T-helper 1 cell (primary cell): ENCODE data around the gene LPP.

Experiments used
- DNase-seq, 5 donors: peaks; one replicate each; pipeline ENCODE4 v3.0.0-alpha.2; 2012 to 2020

LPP gene

DNA sequence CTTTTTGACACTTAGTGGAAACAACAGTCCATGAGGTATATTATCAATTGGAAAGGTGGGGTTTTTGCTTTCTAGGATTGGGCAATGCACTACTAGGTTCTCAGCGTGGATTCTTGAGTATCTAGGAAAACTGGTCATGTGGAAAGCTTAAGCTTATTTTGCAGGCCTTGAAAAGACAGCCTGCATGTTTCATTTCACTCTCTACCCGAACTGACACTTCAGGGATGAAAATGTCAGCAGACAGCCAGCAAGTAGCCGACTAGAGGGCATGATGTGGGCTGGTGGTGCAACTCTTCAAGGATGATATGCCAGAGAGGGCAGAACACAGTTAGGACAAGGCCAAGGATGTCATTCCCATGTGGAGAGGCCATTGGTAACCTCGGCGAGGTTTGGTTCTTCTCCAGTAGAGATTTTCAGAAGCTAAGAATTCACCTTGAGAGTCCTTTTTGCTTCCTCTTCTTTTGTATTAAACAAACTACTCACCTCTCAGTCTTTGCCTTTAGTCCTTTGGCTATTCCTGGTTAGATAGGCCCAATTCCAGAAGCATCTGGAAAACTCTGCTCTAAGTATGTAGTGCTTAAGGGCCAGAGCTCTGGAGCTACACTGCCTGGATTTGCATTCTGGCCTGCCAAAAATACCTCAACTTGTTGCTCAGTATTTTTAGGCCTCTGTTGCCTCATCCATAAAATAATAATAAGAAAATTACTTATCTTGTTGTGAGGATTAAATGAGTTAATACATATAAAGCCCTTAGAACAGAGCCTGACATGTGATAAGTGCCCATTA lies 17.9 kb downstream of the LPP start:
- no peak for DNase-seq

DNA sequence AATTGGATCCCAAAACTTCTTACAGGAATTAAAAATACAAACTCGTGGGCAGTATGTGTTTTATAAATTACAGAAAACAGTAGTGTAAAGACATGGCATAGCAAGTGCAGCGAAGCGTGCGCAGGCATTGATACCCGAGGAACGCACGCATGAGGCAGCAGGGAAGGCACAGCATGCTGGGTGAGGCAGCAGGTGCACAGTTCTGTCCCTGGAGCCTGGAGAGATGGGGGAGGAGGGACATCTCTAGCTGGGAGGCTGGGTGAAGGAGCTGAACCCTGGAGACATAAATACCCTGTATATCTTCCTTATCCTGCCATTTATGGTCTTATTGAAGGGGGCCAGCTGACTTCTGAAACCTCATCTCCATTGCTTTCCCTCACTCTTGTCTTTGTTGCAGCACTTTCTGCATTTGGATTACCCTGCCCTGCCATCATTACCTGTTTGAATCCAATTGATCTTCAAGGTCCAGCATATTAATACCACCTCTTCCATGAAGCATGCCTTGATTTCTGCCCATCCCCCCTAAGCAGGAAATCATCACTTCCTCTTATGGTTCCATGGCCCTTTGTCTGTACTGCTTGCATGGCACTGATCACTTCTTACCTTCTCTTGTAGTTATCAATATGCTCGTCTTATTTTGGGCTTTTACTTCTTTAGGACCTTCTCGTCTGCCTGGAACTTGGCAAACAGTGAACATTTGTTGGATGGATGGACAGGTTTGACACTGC lies 20.5 kb downstream of the LPP start:
- DNase-seq: no peak

DNA sequence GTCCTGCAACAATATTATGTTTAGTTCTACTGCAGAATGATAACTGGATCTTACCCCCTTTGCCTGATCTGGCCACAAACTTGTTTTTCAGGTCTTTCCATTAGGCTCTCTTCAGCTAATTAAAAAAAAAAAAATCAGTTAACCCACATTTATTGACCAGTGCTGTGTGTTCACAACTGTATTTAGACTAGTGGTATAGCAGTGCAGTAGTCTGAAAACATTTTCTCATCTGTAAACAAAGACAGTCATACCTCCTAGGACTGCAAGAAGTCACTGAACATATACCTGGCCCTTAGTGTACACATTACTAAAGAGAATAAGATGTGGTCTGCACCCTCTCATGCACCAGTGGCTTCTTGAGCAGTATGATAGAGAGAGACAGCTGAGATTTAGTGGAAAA lies 22.5 kb downstream of the LPP start:
- no peak for DNase-seq

DNA sequence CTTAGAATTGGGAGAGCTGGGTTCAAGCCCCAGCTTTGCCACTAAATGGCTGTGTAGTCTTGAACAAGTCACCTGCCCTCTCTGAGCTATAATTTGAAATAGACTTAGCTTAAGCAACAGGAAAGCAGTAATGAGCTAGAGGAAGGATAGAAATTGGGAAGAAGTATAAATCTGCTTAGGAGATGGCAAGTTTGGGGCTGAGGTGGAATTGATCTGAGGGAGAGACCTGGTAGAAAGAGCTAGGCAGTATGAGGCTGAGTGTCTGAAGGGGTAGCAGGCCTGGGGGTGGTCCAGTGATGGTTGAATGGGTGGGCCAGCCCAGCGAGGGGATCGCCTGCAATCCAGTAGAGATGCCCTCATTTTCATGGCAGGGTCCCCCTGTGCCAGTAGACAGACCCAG lies 22.9 kb downstream of the LPP start:
- DNase-seq: no peak

DNA sequence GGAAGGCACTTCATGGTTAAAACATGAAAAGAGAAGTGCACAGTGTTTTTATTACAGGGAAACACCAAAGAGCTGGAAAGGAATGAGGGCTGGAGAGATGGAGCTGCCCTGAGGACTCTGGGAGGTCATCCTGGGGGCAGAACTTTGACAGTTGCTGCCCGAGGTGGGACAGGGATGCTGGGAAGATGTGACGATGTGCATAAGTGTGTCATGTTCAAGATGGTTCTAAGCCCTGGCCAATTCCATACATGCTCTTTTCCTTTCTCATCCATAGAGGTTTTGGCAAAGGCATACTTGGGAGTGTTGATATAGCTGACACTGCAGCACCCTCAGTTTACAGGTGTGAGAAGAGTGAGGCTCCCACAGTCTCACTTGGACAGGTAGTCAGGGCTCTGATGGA lies 23.8 kb downstream of the LPP start:
- DNase-seq: no peak

DNA sequence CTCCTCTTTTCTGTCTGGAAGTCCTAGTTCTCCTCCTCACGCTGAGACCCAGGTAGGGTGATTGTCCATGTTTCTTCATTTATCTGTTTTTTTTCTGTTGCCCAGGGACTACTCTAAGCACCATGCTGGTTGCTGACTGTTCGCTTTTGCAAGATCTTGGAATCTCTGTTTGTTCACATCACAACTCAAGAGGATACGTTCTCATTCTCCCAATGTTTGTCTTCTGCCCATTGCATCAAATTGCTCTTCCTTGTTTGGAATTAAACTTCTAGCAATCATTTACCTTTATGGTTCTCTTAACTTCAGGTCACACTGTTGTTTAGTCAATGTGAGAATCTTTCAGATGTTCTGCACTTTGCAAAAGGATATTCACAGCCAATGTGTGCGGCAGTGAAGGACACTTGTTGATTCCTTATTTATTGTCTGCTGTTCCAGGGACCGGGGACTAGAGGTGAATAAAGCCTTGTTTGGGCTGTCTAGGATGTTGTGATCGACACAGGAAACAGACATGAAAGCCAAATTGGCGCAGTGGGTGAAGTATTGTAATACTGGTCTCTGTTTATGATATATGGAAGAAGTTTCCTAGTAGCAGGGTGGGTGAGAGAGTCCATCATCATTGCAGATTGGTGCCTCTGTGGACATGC lies 24.5 kb downstream of the LPP start:
- DNase-seq: no peak

DNA sequence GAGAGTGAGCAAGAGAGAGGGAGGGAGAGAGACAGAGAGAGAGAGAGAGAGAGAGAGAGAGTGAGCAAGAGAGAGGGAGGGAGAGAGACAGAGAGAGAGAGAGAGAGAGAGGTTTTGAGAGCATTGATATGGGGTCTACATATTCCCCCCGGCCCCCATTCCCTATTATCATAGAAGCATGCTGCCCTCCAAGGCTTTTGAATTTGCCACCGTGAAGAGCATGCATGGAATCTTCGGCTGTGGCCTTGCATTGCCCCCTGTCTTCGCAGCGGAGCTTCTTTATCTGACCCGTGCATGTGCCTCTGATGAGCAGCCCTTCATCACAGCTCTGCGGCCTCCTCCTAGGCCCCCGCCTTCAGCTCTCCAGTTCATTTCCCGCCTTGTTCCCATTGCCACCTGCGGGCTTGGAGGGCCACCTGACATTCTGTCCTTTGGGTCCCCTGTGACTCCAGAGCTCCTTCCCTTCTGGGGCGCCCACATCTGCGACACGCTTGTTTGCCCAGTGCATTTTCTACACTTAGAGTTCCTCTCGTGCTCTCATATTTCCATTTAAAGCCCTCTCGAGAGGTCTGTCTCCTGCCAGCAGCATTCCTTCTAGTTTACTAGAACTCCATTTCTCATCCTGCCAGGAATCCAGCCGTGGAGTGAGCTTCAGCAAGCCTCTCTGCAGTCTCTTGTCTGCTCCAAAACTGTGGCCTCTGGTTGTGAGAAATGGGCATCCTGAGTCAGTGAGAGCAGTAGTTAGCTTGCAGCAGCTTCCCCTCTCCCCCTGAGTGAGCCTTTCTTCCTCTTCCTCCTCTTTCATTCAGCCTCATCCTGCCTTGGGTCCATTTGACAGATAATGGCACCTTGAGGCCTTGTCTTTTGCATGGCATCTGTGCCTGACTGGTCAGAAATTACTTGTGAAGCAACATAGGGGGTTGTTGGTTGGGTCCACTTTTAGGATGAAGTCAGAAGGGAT lies 25.3 kb downstream of the LPP start:
- DNase-seq: no peak

DNA sequence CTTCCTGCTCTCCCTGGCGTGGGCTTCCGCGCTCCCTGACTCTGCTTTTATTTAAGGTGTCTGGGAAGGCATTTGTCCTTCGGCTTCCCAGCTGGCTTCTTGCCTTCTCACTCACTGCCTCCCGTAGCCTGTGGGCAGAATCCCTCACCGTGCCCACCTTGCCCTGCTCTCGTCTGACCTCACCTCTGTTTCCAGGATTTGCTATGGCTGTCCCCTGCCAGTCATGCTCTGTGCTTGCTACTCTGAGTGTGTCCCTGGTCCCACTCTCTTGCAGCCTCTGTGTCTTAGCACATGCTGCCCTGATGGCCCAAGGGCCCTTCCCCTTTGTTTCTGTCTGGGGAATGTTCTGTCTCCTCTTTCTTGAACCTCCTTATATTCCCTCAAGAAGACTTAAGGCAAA lies 26.2 kb downstream of the LPP start:
- DNase-seq: no peak

DNA sequence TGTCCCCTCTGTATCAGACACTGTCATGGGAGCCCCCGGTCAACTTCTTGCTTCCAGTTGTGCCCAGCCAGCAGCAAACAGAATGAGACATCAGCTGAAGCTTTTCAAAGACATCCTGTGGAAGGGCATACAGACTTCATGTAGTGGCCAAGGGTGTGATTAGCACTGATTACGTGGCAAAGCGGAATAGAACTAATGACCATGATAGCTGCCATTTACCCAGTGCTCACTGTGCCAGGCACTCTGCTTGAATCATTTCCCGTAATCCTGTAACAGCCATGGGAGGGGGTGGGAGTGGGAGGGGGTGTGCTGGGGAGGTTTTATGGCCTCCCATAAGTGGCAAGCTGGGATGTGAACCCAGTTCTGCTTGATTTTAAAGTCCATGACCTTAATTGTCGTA lies 29.5 kb downstream of the LPP start:
- no peak for DNase-seq

DNA sequence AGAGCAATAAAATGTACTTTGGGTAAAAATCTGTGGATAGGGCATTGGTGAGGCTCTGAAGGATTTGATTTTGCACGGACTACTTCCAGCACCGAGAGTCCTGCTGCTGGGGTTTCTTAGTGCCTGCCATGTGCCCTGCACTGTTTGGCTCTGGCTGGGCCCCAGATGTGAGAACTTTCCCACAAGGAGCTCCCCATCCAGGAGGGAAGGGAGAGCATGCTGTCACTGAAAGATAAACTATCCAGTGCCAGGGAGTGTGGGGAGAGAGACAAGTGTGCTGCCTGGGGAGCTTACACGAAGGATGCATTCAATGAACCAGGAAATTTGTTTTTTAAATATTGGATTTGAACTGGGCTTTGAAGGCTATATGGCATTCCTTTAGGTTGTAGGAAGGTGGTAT lies 30.2 kb downstream of the LPP start:
- no peak for DNase-seq

DNA sequence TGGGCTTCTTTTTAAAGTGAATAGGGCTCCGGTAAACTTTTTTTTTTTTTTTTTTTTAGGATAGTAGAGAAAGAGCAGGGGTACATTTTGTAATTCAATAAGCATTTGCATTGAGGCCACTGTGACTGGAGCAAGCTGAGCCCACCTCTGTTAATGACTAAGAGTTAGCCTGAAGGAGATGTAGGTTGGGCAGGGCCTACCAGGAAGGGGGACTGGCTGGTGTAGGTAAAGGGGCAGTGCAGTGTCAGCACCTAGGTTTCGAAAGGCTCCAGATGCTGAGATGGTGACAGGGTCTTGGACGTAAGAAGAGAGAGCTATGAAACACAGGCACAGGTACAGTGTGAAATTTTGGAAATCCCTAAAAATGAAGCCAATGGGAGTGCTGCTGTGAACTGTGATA lies 30.7 kb downstream of the LPP start:
- DNase-seq: no peak

DNA sequence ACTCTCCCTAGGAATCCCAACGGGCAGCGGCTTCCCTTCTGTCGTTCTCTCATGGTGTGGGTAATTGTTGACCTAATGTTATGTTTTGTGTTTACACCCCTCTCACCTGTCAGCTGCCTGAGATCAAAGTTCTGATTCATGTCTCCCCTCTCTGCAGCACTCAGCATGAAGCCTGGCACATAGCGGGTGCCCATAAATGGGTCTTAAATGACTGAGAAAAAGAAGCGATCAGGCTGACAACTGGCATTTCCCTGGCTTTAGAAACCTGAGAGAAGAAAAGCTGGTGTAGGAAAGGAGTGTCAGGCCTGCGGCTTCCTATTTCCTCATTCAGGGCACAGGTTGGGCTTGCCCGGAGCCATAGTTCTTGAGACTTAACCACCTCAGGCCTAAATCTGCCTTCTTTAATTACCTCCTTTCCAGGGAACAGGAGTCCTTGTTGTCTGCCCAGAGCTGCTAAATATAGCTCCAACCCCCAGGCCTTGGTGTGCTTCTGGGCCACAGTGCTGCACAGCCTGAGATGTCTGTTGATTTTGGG lies 31.8 kb downstream of the LPP start:
- no peak for DNase-seq

DNA sequence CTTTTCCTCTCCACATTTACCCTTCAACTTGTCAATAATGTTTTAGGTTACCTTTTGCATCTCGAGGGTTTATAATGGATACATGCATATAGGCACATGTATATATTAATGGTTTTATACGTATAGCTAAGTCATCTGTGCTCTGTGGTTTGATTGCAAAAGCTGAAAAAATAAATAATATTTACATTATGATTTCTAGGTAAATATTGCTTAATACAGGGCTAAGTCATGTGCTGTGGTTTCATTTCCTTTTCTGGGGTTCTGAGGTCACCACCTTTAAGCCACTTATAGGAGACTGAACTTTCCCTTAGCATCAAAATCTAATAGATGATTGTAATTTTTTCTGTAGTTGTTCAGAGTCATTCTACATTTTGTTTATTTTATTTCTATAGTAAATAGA lies 33.1 kb downstream of the LPP start:
- DNase-seq: no peak

DNA sequence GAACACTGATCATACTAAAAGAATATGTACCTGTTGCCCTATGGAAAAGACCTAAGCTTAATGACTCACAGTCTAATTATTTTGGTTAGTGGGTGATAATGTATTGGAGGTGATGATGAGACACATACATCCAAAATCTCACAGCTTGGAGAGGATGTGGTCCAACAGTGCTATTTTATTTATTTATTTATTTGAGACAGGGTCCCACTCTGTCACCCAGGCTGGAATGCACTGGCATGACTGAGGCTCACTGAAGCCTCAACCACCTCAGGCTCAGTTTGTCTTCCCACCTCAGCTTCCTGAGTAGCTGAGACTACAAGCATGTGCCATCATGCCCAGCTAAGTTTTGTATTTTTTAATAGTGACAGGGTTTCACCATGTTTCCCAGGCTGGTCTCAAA lies 35.0 kb downstream of the LPP start:
- no peak for DNase-seq

DNA sequence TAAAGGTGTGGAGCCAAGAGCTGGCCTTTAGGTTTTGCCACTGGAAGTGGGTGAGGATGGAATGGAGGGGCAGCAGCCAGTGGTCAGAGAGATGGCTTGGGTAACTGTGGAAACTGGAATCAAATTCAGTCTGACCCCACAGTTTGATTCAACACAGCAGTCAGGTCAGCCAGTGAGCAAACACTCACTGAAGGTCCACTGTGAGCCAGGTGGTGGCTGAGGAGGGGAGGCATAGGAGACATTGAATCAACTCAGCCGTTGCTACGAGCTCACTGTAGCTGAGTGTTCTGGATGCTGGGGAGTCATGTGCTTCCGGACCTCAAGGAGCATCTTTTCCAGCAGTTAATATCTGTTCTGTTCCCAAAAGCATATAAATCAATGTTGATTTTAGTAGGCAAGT lies 37.5 kb downstream of the LPP start:
- DNase-seq: no peak

DNA sequence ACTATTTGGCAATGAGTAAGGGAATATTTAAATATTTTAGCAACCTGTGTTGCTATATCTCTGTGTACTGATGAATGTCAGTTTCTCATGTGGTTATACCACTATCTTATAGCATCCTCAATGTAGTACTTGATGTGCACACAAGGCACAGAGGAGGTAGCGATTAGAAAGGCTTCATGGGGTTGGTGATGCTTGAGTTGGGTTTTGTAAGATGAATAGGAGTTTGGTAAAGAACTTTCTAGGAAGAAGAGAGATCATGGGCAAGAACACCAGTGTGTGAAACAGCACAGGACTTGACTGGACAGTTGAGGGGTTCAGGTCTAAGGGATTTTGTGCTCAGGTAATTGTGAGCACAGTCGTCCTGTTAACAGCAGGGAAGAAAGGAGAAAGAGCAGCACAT lies 38.1 kb downstream of the LPP start:
- no peak for DNase-seq

DNA sequence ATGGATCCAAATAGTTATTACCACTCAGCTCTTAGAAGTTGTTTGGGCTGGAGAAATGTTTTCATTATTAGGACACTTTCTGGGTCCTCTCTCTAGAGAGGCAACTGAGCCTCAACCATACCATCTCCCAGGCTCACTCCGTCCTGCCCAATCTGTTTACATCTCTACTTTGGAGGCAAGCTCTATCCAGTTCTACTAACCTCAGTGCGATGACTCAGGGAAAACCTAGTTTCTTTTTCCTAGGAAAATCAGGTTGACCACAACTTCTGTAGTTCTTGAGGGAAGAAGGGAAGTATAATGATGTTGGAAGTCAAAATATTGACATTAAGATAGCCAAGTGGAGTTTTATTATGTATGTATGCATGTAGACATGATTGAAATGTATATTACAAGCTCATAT lies 40.4 kb downstream of the LPP start:
- DNase-seq: no peak

DNA sequence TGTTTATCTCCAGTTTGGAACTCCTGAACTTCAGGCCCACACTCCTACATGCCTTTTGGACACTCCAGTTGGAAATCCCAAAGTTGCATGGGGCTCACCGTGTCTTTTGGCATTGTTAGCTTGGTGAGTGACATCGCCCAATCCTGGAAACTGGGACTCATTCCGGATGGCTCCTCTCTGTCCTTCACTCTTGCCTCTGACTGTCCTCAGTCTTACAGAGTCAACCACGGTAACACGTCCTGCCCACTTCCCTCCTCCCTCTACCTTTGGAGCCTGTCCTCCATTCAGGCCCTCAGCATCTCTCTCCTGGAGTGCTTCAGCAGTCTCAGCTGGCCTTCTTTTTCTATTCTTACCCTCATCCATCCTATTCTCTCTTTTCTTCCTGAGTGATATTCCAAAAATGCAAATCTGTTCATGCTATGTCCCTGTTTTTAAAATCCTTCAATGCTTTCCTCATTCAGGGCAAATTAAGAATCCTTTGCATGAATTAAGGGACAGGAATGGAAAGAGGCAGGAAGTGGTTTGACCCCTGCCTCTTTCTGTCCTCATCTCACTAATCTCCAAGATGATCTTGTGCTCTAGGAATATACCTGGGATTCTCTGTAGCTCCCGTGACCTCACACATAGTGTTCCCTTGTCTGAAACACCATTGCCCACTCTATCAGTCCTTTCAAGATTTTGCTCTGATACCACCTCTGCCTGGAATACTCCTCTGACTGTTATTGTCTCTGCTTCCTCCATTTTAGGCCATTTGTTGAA lies 42.5 kb downstream of the LPP start:
- DNase-seq: no peak

DNA sequence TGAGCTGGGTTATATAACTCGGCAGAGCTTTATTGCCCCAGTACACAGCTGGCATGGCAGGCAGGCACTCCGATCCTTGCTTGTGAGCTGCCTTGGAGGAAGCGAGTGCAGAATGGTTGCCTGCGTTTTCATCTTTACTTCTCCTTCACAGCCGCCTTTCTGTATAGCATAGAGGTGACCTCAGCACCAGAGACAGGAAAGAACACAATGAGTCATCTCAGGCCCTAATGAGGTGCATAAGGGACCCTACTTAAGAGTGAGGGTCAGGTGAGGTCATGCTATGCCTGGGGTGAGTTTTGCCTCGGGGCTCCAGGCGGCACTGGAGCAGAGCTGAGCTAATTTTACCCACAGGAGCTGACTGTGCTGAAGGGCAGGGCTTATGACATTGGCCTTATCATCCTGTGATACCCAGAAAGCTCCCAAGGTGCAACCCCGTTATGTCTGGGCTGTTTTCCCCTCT lies 43.5 kb downstream of the LPP start:
- no peak for DNase-seq

DNA sequence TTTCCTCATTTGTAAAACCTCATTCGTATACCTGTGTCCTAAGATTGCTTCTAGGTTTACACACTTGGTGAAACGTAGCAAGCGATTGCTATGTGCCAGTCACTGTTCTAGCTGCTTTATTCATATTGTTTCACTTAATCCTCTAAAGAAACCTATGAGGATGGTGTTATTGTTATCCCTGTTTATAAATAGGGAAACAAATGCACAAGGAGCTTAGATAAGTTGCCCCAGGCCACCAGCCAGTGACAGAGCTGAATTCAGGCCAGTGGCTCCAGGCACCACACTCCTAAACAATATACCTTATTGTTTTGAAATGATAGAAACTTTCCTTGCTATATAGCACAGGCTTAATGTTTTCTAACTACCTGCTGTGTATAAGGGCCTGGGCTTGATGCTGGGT lies 44.0 kb downstream of the LPP start:
- no peak for DNase-seq

DNA sequence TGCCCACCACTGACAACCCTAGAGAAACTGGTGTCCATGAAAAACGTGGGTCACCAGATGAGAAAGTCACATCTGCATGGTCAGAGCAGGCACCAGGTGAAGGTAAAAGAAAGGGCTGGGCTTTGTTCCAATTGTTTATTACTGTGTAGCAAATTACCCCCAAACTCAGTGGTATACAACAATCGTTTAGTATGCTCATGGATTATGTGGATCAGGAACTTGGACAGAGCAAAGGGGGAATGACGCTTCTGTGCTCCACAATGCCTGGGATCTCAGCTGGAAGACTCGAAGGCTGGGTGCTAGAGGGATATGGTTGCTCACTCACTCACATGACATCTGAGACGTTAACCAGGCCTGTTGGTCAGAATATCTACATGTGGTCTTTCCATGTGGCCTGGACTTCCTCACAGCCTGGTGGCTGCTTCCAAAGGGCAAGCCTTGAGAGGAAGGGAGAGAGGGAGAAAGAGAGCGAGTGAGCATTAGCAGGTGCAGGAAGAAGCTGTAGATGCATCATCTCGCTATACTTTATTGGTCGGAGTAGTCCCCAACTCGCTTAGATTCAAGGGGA lies 44.9 kb downstream of the LPP start:
- no peak for DNase-seq
